A549 (cell line): ENCODE data around the gene ATP13A4. TPM values are rescaled to one million over a fixed set of nuclear protein-coding genes. Genes with fewer than 3 reads are reported as not detected.

Experiments used
- ATAC-seq, 2 experiments: fragments of 200-7000 bp in 1 of 2; fragments of >200 bp in 1 of 2; cut with Nextera tagmentation in 1 of 2; cut with Tn5 transposase in 1 of 2; 3 replicates each; pipeline versions ENCODE4 v1.8.0 to v1.9.1; 2018 to 2020; ENCODE audit warnings: mild to moderate bottlenecking in 1 of 2, moderate library complexity in 1 of 2
- CTCF ChIA-PET: fragments of 300-600 bp; sonication (Branson Sonifier 250); formaldehyde crosslinking; extraction: SDS; loops from one replicate; lab custom pipeline; 2021; ENCODE audit warnings: antibody characterized with exemption, inconsistent platforms; lab: Yijun Ruan, JAX
- POLR2A ChIA-PET: fragments of 350-600 bp; formaldehyde crosslinking; extraction: SDS; loops from one replicate; lab custom pipeline; 2021; ENCODE audit warnings: antibody characterized with exemption, inconsistent platforms; lab: Yijun Ruan, JAX
- DNase-seq, 2 experiments: peaks; one replicate each; pipeline versions ENCODE4 v3.0.0 to v3.0.0-alpha.2; 2011 to 2016; ENCODE audit warnings: low read depth in 1 of 2, low spot score in 1 of 2
- FAIRE-seq: peaks from 2 replicates; lab custom pipeline; 2011; peaks lifted over from hg19 to GRCh38; lab: Jason Lieb, UNC
- H3K27ac ChIP-seq, 2 experiments: fragments of >200 bp; sonication (Bioruptor Twin); formaldehyde crosslinking; 3 replicates each; pipeline ENCODE4 v1.5.1; 2016 to 2017
- H3K4me1 ChIP-seq: fragments of >200 bp; sonication (Bioruptor Twin); formaldehyde crosslinking; 3 replicates; pipeline ENCODE4 v1.6.1; 2016
- H3K4me2 ChIP-seq: fragments of >200 bp; sonication (Bioruptor Twin); formaldehyde crosslinking; 3 replicates; pipeline ENCODE4 v1.6.1; 2016
- H3K4me3 ChIP-seq: fragments of >200 bp; sonication (Bioruptor Twin); formaldehyde crosslinking; 3 replicates; pipeline ENCODE4 v1.5.1; 2016
- H3K9me3 ChIP-seq: fragments of >200 bp; sonication (Bioruptor Twin); formaldehyde crosslinking; 3 replicates; pipeline ENCODE4 v1.6.1; 2016
- BHLHE40 ChIP-seq: IDR thresholded peaks from 2 replicates; pipeline ENCODE4 v1.6.1; 2012; ENCODE audit warnings: low read depth, low read length, inconsistent platforms
- CBX8 ChIP-seq: fragments of 200-600 bp; sonication (generic); IDR thresholded peaks from 2 replicates; pipeline ENCODE4 v1.6.1; 2016
- CEBPB ChIP-seq, 2 experiments: fragments of >200 bp in 1 of 2; sonication (Bioruptor Twin) in 1 of 2; formaldehyde crosslinking in 1 of 2; IDR thresholded peaks; 2 replicates each; pipeline ENCODE4 v1.6.1; 2012 to 2016
- CHD4 ChIP-seq: fragments of 200-600 bp; sonication (generic); IDR thresholded peaks from 2 replicates; pipeline ENCODE4 v1.6.1; 2016; ENCODE audit warnings: antibody characterized with exemption, mild to moderate bottlenecking, borderline replicate concordance
- FOSB ChIP-seq: fragments of 250-450 bp; sonication (Bioruptor Pico); IDR thresholded peaks from 2 replicates; pipeline ENCODE4 v1.5.0; 2020; ENCODE audit warnings: mild to moderate bottlenecking, moderate library complexity
- FOXS1 ChIP-seq: fragments of 250-450 bp; sonication (Bioruptor Pico); IDR thresholded peaks from 2 replicates; pipeline ENCODE4 v1.5.0; 2020; ENCODE audit warnings: mild to moderate bottlenecking, moderate library complexity
- GATA3 ChIP-seq: IDR thresholded peaks from 2 replicates; pipeline ENCODE4 v1.6.1; 2012; ENCODE audit warnings: borderline replicate concordance
- HDAC2 ChIP-seq: fragments of 200-600 bp; sonication (generic); IDR thresholded peaks from 2 replicates; pipeline ENCODE4 v1.6.1; 2016
- HMGXB4 ChIP-seq: fragments of 250-450 bp; sonication (Bioruptor Pico); IDR thresholded peaks from 2 replicates; pipeline ENCODE4 v1.5.0; 2021; ENCODE audit warnings: mild to moderate bottlenecking, moderate library complexity, borderline replicate concordance
- HOXB13 ChIP-seq: fragments of 250-450 bp; sonication (Bioruptor Pico); IDR thresholded peaks from 2 replicates; pipeline ENCODE4 v1.5.0; 2020; ENCODE audit warnings: low read depth, mild to moderate bottlenecking, moderate library complexity
- JUN ChIP-seq, 2 experiments: fragments of >200 bp; sonication (Bioruptor Twin); formaldehyde crosslinking; IDR thresholded peaks; 2 replicates in 1 of 2; 3 replicates in 1 of 2; pipeline ENCODE4 v1.6.1; 2016 to 2017
- KDM1A ChIP-seq: fragments of 200-600 bp; sonication (generic); IDR thresholded peaks from 2 replicates; pipeline ENCODE4 v1.6.1; 2016; ENCODE audit warnings: low read depth, mild to moderate bottlenecking
- MAX ChIP-seq: IDR thresholded peaks from 2 replicates; pipeline ENCODE4 v1.6.1; 2012
- MYC ChIP-seq: IDR thresholded peaks from 2 replicates; pipeline ENCODE4 v1.6.1; 2012; ENCODE audit warnings: mild to moderate bottlenecking, inconsistent platforms, low read length, improper control_type of control experiment, borderline replicate concordance
- PHF8 ChIP-seq: fragments of 200-600 bp; sonication (generic); IDR thresholded peaks from 2 replicates; pipeline ENCODE4 v1.6.1; 2016; ENCODE audit warnings: low read depth, mild to moderate bottlenecking, antibody characterized with exemption, moderate library complexity, borderline replicate concordance
- RNF2 ChIP-seq: fragments of 200-600 bp; sonication (generic); IDR thresholded peaks from 2 replicates; pipeline ENCODE4 v1.6.1; 2016; ENCODE audit warnings: low read depth, mild to moderate bottlenecking, antibody characterized with exemption, moderate library complexity, borderline replicate concordance
- SMC3 ChIP-seq: fragments of >200 bp; sonication (Bioruptor Twin); formaldehyde crosslinking; IDR thresholded peaks from 3 replicates; pipeline ENCODE4 v1.6.1; 2018; ENCODE audit warnings: inconsistent platforms
- SREBF2 ChIP-seq: fragments of 450-650 bp; IDR thresholded peaks from 2 replicates; pipeline ENCODE4 v1.6.1; 2014; ENCODE audit warnings: mild to moderate bottlenecking, moderate library complexity
- ZFP36 ChIP-seq: fragments of 450-650 bp; IDR thresholded peaks from 2 replicates; pipeline ENCODE4 v1.6.1; 2014; ENCODE audit warnings: borderline replicate concordance; ENCODE audit not compliant: partially characterized antibody
- ZSCAN20 ChIP-seq: fragments of 250-450 bp; sonication (Bioruptor Pico); IDR thresholded peaks from 2 replicates; pipeline ENCODE4 v1.8.0; 2022; ENCODE audit warnings: mild to moderate bottlenecking, moderate library complexity
- WGBS: methylation state at CpG from one replicate; pipeline ENCODE4 v1.1.6; 2017; ENCODE audit errors: missing lambda C conversion rate; 5-methylcytosine and 5-hydroxymethylcytosine counted together
- polyA plus RNA-seq, 4 experiments: library from polyadenylated mRNA; depleted of rRNA in 3 of 4; stranded (reverse); fragments of >200 nt; fragmentation: RNase III in 1 of 4; extraction: RNeasy Plus Mini Kit Qiagen cat#74134 plus additional on column Dnase treatment in 1 of 4; gene quantifications; 2 replicates in 3 of 4; 3 replicates in 1 of 4; pipeline ENCODE4 v1.2.3, GENCODE V29; 2011 to 2017
- TF ChIP-seq, protein P1 (sequence below): fragments of >200 bp; sonication (Bioruptor Twin); formaldehyde crosslinking; IDR thresholded peaks from 3 replicates; pipeline ENCODE4 v1.6.1; 2016
- TF ChIP-seq, protein P2 (sequence below): fragments of 450-650 bp; IDR thresholded peaks from 2 replicates; pipeline ENCODE4 v1.6.1; 2014; ENCODE audit warnings: antibody characterized with exemption
- TF ChIP-seq, protein P3 (sequence below): IDR thresholded peaks from 2 replicates; pipeline ENCODE4 v1.6.1; 2012

The ATP13A4 gene
- polyA plus RNA-seq, 2 of the 4 experiments (the other 2 are of a cell fraction): 0.09 to 0.10 TPM

DNA sequence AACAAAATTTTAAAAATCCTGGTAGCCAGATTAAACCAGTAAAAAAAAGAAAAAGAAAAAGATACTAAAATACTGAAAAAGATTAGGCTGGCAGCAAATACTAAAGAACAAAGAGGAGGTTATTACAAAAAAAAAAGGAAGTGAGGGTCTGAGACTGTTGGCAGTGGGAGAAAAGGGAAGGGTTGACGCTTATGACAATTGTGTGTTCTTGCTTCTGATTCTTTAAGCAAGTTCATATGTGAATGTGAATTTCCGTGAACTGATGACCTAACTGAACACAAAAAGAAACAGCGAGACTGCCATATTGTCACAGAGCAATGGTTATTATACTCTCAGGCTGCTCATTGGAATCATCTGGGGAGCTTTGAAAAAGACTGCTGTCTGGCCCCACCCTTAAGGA, 56.5 kb downstream of the ATP13A4 start:
- ATAC-seq (no peak), DNase-seq (no peak), FAIRE-seq (no peak)
- no peaks in the 10 kb centered on the region for H3K9me3 ChIP-seq
- POLR2A ChIA-PET: no interaction called here
- no peak overlapping the region for H3K4me2 ChIP-seq
- H3K27ac ChIP-seq: no peak overlapping the region
- TF ChIP-seq HDAC2 (no peak), PHF8 (no peak), MYC (no peak), MAX (no peak), RNF2 (no peak), CBX8 (no peak), HMGXB4 (CRISPR knock-in tag) (no peak), FOXS1 (CRISPR knock-in tag) (no peak), ZFP36 (no peak), BHLHE40 (no peak)
- TF ChIP-seq, protein P1, sequence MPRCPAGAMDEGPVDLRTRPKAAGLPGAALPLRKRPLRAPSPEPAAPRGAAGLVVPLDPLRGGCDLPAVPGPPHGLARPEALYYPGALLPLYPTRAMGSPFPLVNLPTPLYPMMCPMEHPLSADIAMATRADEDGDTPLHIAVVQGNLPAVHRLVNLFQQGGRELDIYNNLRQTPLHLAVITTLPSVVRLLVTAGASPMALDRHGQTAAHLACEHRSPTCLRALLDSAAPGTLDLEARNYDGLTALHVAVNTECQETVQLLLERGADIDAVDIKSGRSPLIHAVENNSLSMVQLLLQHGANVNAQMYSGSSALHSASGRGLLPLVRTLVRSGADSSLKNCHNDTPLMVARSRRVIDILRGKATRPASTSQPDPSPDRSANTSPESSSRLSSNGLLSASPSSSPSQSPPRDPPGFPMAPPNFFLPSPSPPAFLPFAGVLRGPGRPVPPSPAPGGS: no peak
- TF ChIP-seq, protein P2, sequence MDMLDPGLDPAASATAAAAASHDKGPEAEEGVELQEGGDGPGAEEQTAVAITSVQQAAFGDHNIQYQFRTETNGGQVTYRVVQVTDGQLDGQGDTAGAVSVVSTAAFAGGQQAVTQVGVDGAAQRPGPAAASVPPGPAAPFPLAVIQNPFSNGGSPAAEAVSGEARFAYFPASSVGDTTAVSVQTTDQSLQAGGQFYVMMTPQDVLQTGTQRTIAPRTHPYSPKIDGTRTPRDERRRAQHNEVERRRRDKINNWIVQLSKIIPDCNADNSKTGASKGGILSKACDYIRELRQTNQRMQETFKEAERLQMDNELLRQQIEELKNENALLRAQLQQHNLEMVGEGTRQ: no peak
- CTCF ChIA-PET: interaction anchor here (0.6 kb wide), 1 partner anchor 54 kb away, joined by 4 read pairs; no protein-coding TSS in a partner anchor
- WGBS: 31% methylated on average over 3 of the region's 3 CpGs
- no peak overlapping the region for H3K4me3 ChIP-seq
- H3K4me1 ChIP-seq: no peaks in the 10 kb centered on the region

GRCh38 chr3:193496658-193497057, 58.0 kb downstream of the ATP13A4 start:
- no peak for ATAC-seq
- no peak for FAIRE-seq

More at GRCh38 chr3:193496658-193497057, 58.0 kb downstream of the ATP13A4 start:
- H3K9me3 ChIP-seq: no peaks in the 10 kb centered on the region
- no peak overlapping the region for H3K27ac ChIP-seq
- H3K4me1 ChIP-seq: no peaks in the 10 kb centered on the region
- no peak for DNase-seq
- WGBS: 26% methylated on average over 6 of the region's 6 CpGs
- CTCF ChIA-PET: no interaction called here
- POLR2A ChIA-PET: no interaction called here
- H3K4me3 ChIP-seq: no peak overlapping the region
- TF ChIP-seq JUN (IDR thresholded peaks at IDR 0.05) (no peak), CEBPB (IDR thresholded peaks at IDR 0.05) (no peak), CHD4 (no peak), KDM1A (no peak), FOSB (no peak), HOXB13 (CRISPR knock-in tag) (no peak), PHF8 (no peak), SREBF2 (no peak), ZFP36 (no peak), GATA3 (no peak), RNF2 (no peak), ZSCAN20 (CRISPR knock-in tag) (no peak), SMC3 (no peak)
- TF ChIP-seq, protein P3, sequence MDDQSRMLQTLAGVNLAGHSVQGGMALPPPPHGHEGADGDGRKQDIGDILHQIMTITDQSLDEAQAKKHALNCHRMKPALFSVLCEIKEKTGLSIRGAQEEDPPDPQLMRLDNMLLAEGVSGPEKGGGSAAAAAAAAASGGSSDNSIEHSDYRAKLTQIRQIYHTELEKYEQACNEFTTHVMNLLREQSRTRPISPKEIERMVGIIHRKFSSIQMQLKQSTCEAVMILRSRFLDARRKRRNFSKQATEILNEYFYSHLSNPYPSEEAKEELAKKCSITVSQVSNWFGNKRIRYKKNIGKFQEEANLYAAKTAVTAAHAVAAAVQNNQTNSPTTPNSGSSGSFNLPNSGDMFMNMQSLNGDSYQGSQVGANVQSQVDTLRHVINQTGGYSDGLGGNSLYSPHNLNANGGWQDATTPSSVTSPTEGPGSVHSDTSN: no peak
- TF ChIP-seq, protein P1: no peak
- H3K4me2 ChIP-seq: no peak overlapping the region
